ENCODE results near the gene FRMPD2. TPM values are rescaled to one million over a fixed set of nuclear protein-coding genes. Genes with fewer than 3 reads are reported as not detected.

FRMPD2 gene
- total and polyA plus RNA-seq, 4 donors: 0.28 TPM; not detected in 3

GRCh38 chr10:48247680-48248079 lies 26.8 kb downstream of the FRMPD2 start (continued):
- TF ChIP-seq GABPA (IDR thresholded peaks at IDR 0.05 in 1 of 2, conservative IDR thresholded peaks at IDR 0.05 in 1 of 2): no peak
- no peak for TF ChIP-seq FOXA2 (IDR thresholded peaks at IDR 0.05)
- TF ChIP-seq, protein P1, sequence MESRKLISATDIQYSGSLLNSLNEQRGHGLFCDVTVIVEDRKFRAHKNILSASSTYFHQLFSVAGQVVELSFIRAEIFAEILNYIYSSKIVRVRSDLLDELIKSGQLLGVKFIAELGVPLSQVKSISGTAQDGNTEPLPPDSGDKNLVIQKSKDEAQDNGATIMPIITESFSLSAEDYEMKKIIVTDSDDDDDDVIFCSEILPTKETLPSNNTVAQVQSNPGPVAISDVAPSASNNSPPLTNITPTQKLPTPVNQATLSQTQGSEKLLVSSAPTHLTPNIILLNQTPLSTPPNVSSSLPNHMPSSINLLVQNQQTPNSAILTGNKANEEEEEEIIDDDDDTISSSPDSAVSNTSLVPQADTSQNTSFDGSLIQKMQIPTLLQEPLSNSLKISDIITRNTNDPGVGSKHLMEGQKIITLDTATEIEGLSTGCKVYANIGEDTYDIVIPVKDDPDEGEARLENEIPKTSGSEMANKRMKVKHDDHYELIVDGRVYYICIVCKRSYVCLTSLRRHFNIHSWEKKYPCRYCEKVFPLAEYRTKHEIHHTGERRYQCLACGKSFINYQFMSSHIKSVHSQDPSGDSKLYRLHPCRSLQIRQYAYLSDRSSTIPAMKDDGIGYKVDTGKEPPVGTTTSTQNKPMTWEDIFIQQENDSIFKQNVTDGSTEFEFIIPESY (IDR thresholded peaks at IDR 0.05): no peak
- TF ChIP-seq FOXA1 (IDR thresholded peaks at IDR 0.05): no peak
- no peak for TF ChIP-seq EGR1 (IDR thresholded peaks at IDR 0.05; ENCODE audit: low read depth in 2 of 2)
- TF ChIP-seq SP1 (IDR thresholded peaks at IDR 0.05): no peak
- TF ChIP-seq HNF4G (IDR thresholded peaks at IDR 0.05): no peak

- no peak overlapping the region for H3K9ac ChIP-seq (ENCODE audit: low read depth in 1 of 2, low read length in 2 of 2)
- no peak for TF ChIP-seq TAF1 (conservative IDR thresholded peaks at IDR 0.05)
- no peak for TF ChIP-seq FOXA1 (IDR thresholded peaks at IDR 0.05)
- no peak for TF ChIP-seq HNF4G (IDR thresholded peaks at IDR 0.05)
- TF ChIP-seq HNF4A (conservative IDR thresholded peaks at IDR 0.05): no peak
- no peak for TF ChIP-seq FOXA2 (IDR thresholded peaks at IDR 0.05)
- TF ChIP-seq, protein P2, sequence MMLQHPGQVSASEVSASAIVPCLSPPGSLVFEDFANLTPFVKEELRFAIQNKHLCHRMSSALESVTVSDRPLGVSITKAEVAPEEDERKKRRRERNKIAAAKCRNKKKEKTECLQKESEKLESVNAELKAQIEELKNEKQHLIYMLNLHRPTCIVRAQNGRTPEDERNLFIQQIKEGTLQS (IDR thresholded peaks at IDR 0.05): no peak
- TF ChIP-seq, protein P3, sequence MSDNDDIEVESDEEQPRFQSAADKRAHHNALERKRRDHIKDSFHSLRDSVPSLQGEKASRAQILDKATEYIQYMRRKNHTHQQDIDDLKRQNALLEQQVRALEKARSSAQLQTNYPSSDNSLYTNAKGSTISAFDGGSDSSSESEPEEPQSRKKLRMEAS (IDR thresholded peaks at IDR 0.05): no peak
- no peak for TF ChIP-seq EGR1 (IDR thresholded peaks at IDR 0.05; ENCODE audit: low read depth in 2 of 2)
- TF ChIP-seq, protein P4, sequence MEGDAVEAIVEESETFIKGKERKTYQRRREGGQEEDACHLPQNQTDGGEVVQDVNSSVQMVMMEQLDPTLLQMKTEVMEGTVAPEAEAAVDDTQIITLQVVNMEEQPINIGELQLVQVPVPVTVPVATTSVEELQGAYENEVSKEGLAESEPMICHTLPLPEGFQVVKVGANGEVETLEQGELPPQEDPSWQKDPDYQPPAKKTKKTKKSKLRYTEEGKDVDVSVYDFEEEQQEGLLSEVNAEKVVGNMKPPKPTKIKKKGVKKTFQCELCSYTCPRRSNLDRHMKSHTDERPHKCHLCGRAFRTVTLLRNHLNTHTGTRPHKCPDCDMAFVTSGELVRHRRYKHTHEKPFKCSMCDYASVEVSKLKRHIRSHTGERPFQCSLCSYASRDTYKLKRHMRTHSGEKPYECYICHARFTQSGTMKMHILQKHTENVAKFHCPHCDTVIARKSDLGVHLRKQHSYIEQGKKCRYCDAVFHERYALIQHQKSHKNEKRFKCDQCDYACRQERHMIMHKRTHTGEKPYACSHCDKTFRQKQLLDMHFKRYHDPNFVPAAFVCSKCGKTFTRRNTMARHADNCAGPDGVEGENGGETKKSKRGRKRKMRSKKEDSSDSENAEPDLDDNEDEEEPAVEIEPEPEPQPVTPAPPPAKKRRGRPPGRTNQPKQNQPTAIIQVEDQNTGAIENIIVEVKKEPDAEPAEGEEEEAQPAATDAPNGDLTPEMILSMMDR (IDR thresholded peaks at IDR 0.05; ENCODE audit: low read depth, low read length, missing input control): no peak
- no peak for TF ChIP-seq REST (IDR thresholded peaks at IDR 0.05)
- TF ChIP-seq RAD21 (IDR thresholded peaks at IDR 0.05): no peak
- TF ChIP-seq NR2F2 (IDR thresholded peaks at IDR 0.05): no peak
- TF ChIP-seq, protein P1 (IDR thresholded peaks at IDR 0.05): no peak
- no peak for TF ChIP-seq GABPA (IDR thresholded peaks at IDR 0.05 in 1 of 2, conservative IDR thresholded peaks at IDR 0.05 in 1 of 2)
- TF ChIP-seq JUND (IDR thresholded peaks at IDR 0.05): no peak
- TF ChIP-seq YY1 (IDR thresholded peaks at IDR 0.05): no peak
- H3K4me1 ChIP-seq (ENCODE audit: control insufficient read depth in 4 of 4, insufficient read depth in 4 of 4, low read length in 3 of 4): no peaks in the 10 kb centered on the region
- WGBS: 64% methylated on average over 1 of the region's 1 CpG
- H3K9me3 ChIP-seq (ENCODE audit: control insufficient read depth in 4 of 4, low read length in 3 of 4): no peaks in the 10 kb centered on the region
- H3K4me3 ChIP-seq (ENCODE audit: low read depth in 1 of 3, low read length in 3 of 3): no peak overlapping the region
- no peak for DNase-seq (ENCODE audit: low spot score)
- H3K27ac ChIP-seq (ENCODE audit: low read depth in 1 of 2, low read length in 2 of 2): no peak overlapping the region
- no peaks in the 10 kb centered on the region for H3K36me3 ChIP-seq (ENCODE audit: control insufficient read depth in 4 of 4, insufficient read depth in 3 of 4, low read depth in 1 of 4, low read length in 3 of 4)
- no peaks in the 10 kb centered on the region for H3K27me3 ChIP-seq (ENCODE audit: control insufficient read depth in 4 of 4, insufficient read depth in 4 of 4, low read length in 3 of 4)
These were observed 28.0 kb downstream of the FRMPD2 start for GRCh38 chr10:48246501-48246900.
